ENCODE measurements around the gene FIGNL1.

The FIGNL1 gene

DNA sequence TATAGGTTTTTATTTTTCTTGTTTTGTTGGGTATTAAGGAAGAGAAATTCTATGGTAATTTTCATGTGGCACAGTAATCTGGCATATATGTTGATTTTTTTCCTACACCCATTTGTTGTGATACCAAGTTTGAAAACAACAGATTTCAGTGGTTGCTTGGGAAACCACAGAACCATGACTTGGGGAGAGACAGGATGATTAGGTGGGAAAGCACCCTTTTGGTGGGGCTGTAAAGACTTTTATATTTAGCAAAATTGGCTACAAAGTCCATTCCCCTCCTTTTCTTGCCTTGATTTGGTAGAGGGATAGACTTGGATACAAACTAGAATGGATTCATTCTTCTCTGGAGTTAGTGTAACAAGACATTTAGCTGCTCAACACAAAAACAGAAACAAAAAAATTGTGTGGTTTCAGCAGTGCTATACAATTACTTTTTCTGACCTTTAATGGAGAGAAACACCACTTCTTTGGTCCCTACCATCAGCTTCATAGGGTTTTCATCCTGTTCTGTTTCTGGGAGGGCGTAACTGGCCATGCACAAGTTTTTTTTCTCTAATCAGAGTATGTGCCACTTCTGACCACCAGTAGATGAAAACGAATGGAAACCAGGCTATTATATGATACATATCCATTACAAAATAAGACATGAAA lies 52.7 kb downstream of the FIGNL1 start:
- DNase-seq (ENCODE audit: extremely low read depth, low read depth) = no peak
- no peak for TF ChIP-seq CTCF (IDR thresholded peaks at IDR 0.05; ENCODE audit: low read depth, low read length)

DNA sequence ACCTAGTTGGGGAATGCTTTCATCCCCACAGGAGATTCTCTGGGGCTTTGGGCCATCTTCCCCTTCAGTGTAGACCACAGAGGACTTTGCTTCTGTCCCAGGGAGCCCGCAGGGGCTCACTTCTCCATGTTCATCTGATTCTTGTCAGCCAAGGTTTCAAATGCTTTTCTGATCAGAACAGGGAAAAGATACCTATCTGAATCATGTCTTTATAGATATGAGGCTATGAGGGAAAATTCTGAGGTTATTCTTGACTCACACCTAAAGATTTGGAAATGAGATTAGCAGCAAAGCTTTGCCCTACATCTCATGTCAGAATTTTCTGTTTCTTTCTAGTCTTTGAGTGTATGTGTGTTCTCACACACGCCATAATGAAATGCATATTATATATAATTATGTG lies 53.3 kb downstream of the FIGNL1 start:
- no peak for DNase-seq (ENCODE audit: extremely low read depth, low read depth)
- no peak for TF ChIP-seq CTCF (IDR thresholded peaks at IDR 0.05; ENCODE audit: low read depth, low read length)

- TF ChIP-seq CTCF (IDR thresholded peaks at IDR 0.05; ENCODE audit: low read depth, low read length) = no peak
- no peak for DNase-seq (ENCODE audit: extremely low read depth, low read depth)
Measured at GRCh38 chr7:50394315-50394714, 55.8 kb downstream of the FIGNL1 start.

Data from AG09319 (cell line).